GM19324 (cell line): ENCODE data around the gene XPO6.
"Not testable (repeated sequence)": the region's sequence is repeated elsewhere in the genome, so short reads cannot be mapped to it uniquely, and the experiment has no call there.

ENCODE experiments used
- ATAC-seq: cut with Tn5 transposase; IDR thresholded peaks from one replicate; pipeline ENCODE4 v1.9.1; 2021; ENCODE audit warnings: mild to moderate bottlenecking, moderate library complexity; ENCODE audit not compliant: unreplicated experiment, low FRiP score

Gene XPO6

GRCh38 chr16:28211758-28212531 is at the start of gene XPO6:
XPO6 (minus strand) TSS chr16:28211965; CDS start chr16:28211368, 597 bp downstream.
- ATAC-seq, result peak; percentile 92

- no peak for ATAC-seq
Observed at GRCh38 chr16:28260193-28260592, 48.4 kb upstream of the XPO6 start.

- ATAC-seq, result no peak
Observed at GRCh38 chr16:28259781-28260150, 48.0 kb upstream of the XPO6 start.

GRCh38 chr16:28259091-28259780 is 47.5 kb upstream of the XPO6 start:
- no peak for ATAC-seq

- no peak for ATAC-seq
Observed at GRCh38 chr16:28258567-28258966, 46.8 kb upstream of the XPO6 start.

GRCh38 chr16:28257256-28257655 is 45.5 kb upstream of the XPO6 start:
- no peak for ATAC-seq

GRCh38 chr16:28255838-28256237 is 44.1 kb upstream of the XPO6 start:
- ATAC-seq, result no peak

GRCh38 chr16:28254158-28254557 is 42.4 kb upstream of the XPO6 start:
- no peak for ATAC-seq

- no peak for ATAC-seq
Observed at GRCh38 chr16:28250999-28251398, 39.2 kb upstream of the XPO6 start.

GRCh38 chr16:28249483-28249882 is 37.7 kb upstream of the XPO6 start:
- not testable (repeated sequence) for ATAC-seq

GRCh38 chr16:28241924-28242323 is 30.2 kb upstream of the XPO6 start:
- no peak for ATAC-seq

- ATAC-seq, result no peak
Observed at GRCh38 chr16:28237754-28238357, 26.1 kb upstream of the XPO6 start.

- ATAC-seq, result no peak
Observed at GRCh38 chr16:28231763-28232162, 20.0 kb upstream of the XPO6 start.

- not testable (repeated sequence) for ATAC-seq
Observed at GRCh38 chr16:28223909-28224308, 12.1 kb upstream of the XPO6 start.

GRCh38 chr16:28219777-28220176 is 8.0 kb upstream of the XPO6 start:
- not testable (repeated sequence) for ATAC-seq

- no peak for ATAC-seq
Observed at GRCh38 chr16:28219282-28219681, 7.5 kb upstream of the XPO6 start.

GRCh38 chr16:28218109-28218508 is 6.3 kb upstream of the XPO6 start:
- ATAC-seq, result no peak

- no peak for ATAC-seq
Observed at GRCh38 chr16:28217326-28217725, 5.6 kb upstream of the XPO6 start.

- no peak for ATAC-seq
Observed at GRCh38 chr16:28213396-28213795, 1.6 kb upstream of the XPO6 start.

- ATAC-seq, result no peak
Observed at GRCh38 chr16:28212532-28212873, 738 bp upstream of the XPO6 start.

GRCh38 chr16:28210979-28211588 is 681 bp downstream of the XPO6 start:
- peak; percentile 29 for ATAC-seq
